ENCODE results near the gene ZNF580.
A peak's percentile ranks its signal among the peaks of the same experiment; 100 is the strongest.

ZNF580 gene

GRCh38 chr19:55606817-55607216 lies 34.0 kb upstream of the ZNF580 start:
- no peak for DNase-seq

- DNase-seq, result no peak
Measured at GRCh38 chr19:55609326-55609725, 31.5 kb upstream of the ZNF580 start.

- DNase-seq, result no peak
Measured at GRCh38 chr19:55611300-55611982, 29.4 kb upstream of the ZNF580 start.

GRCh38 chr19:55611983-55612645 lies 28.7 kb upstream of the ZNF580 start:
- no peak for DNase-seq

- no peak for DNase-seq
Measured at GRCh38 chr19:55613396-55613795, 27.4 kb upstream of the ZNF580 start.

GRCh38 chr19:55613930-55614710 lies 26.7 kb upstream of the ZNF580 start:
- DNase-seq, result no peak

GRCh38 chr19:55614711-55615542 lies 25.9 kb upstream of the ZNF580 start:
- DNase-seq, result no peak

- DNase-seq, result no peak
Measured at GRCh38 chr19:55615543-55616394, 25.0 kb upstream of the ZNF580 start.

- DNase-seq, result no peak
Measured at GRCh38 chr19:55616395-55616875, 24.4 kb upstream of the ZNF580 start.

- no peak for DNase-seq
Measured at GRCh38 chr19:55617426-55617825, 23.4 kb upstream of the ZNF580 start.

GRCh38 chr19:55618426-55618825 lies 22.4 kb upstream of the ZNF580 start:
- no peak for DNase-seq

GRCh38 chr19:55619286-55619685 lies 21.5 kb upstream of the ZNF580 start:
- DNase-seq, result no peak

- DNase-seq, result no peak
Measured at GRCh38 chr19:55620410-55621204, 20.2 kb upstream of the ZNF580 start.

GRCh38 chr19:55621205-55621672 lies 19.6 kb upstream of the ZNF580 start:
- no peak for DNase-seq

GRCh38 chr19:55621673-55622231 lies 19.1 kb upstream of the ZNF580 start:
- no peak for DNase-seq

GRCh38 chr19:55622242-55622969 lies 18.4 kb upstream of the ZNF580 start:
- DNase-seq, result no peak

GRCh38 chr19:55623130-55623529 lies 17.7 kb upstream of the ZNF580 start:
- no peak for DNase-seq

- DNase-seq, result no peak
Measured at GRCh38 chr19:55623561-55623960, 17.2 kb upstream of the ZNF580 start.

- DNase-seq, result peak; percentile 89
Measured at GRCh38 chr19:55624109-55625003, 16.4 kb upstream of the ZNF580 start, which contains the start of gene ZNF784. ZNF784 (minus strand) TSS chr19:55624566; CDS start chr19:55624561, 5 bp downstream.
